ES-I3 (cell line): Measurements from ENCODE around the gene PSMB7.

ENCODE experiments used
- H3K36me3 ChIP-seq: 2 replicates; pipeline ENCODE4 v1.6.1; 2013; ENCODE audit warnings: mild to moderate bottlenecking, low read length, control low read depth, moderate library complexity; ENCODE audit not compliant: insufficient read depth
- H3K4me1 ChIP-seq: 2 replicates; pipeline ENCODE4 v1.6.1; 2013; ENCODE audit warnings: mild to moderate bottlenecking, control low read depth, low read length; ENCODE audit not compliant: insufficient read depth
- H3K9ac ChIP-seq: 2 replicates; pipeline ENCODE4 v1.6.1; 2013; ENCODE audit warnings: low read depth, mild to moderate bottlenecking, low read length, moderate library complexity
- H3K9me3 ChIP-seq: 2 replicates; pipeline ENCODE4 v1.6.1; 2013; ENCODE audit warnings: mild to moderate bottlenecking, low read length, moderate library complexity; ENCODE audit not compliant: control insufficient read depth, insufficient read depth

PSMB7 gene

GRCh38 chr9:124307379-124308030, 107.7 kb downstream of the PSMB7 start:
- no peaks in the 10 kb centered on the region; the same call in 1 of the 2 replicates for H3K36me3 ChIP-seq
- no peaks in the 10 kb centered on the region for H3K9me3 ChIP-seq
- H3K9ac ChIP-seq, result no peak overlapping the region
- H3K4me1 ChIP-seq, result peaks cover 20% of the 10 kb centered on the region

GRCh38 chr9:124306098-124306735, 109.0 kb downstream of the PSMB7 start:
- no peak overlapping the region for H3K9ac ChIP-seq
- no peaks in the 10 kb centered on the region for H3K9me3 ChIP-seq
- peaks cover 20% of the 10 kb centered on the region for H3K4me1 ChIP-seq
- peaks cover 7% of the 10 kb centered on the region; the same call in 1 of the 2 replicates for H3K36me3 ChIP-seq

GRCh38 chr9:124304285-124304684, 111.0 kb downstream of the PSMB7 start:
- H3K36me3 ChIP-seq, result peaks cover 7% of the 10 kb centered on the region; the same call in 1 of the 2 replicates
- no peaks in the 10 kb centered on the region for H3K9me3 ChIP-seq
- H3K4me1 ChIP-seq, result peaks cover 16% of the 10 kb centered on the region; the same call in 1 of the 2 replicates
- no peak overlapping the region for H3K9ac ChIP-seq

GRCh38 chr9:124303762-124304161, 111.5 kb downstream of the PSMB7 start:
- peaks cover 7% of the 10 kb centered on the region; the same call in 1 of the 2 replicates for H3K36me3 ChIP-seq
- H3K9me3 ChIP-seq, result no peaks in the 10 kb centered on the region
- peaks cover 16% of the 10 kb centered on the region; the same call in 1 of the 2 replicates for H3K4me1 ChIP-seq
- H3K9ac ChIP-seq, result no peak overlapping the region
